HG02678 (cell line): Measurements from ENCODE around the gene HOPX.
"Not testable (repeated sequence)": the region's sequence is repeated elsewhere in the genome, so short reads cannot be mapped to it uniquely, and the experiment has no call there.

Source experiments
- ATAC-seq: cut with Tn5 transposase; IDR thresholded peaks from one replicate; pipeline ENCODE4 v1.9.1; 2021; ENCODE audit warnings: mild to moderate bottlenecking, moderate library complexity; ENCODE audit not compliant: unreplicated experiment

The HOPX gene

GRCh38 chr4:56655627-56656345 is 25.3 kb downstream of the HOPX start:
- no peak for ATAC-seq

GRCh38 chr4:56655209-56655626 is 25.9 kb downstream of the HOPX start:
- ATAC-seq = no peak

GRCh38 chr4:56654238-56654632 is 26.9 kb downstream of the HOPX start:
- ATAC-seq = no peak

GRCh38 chr4:56653461-56654237 is 27.4 kb downstream of the HOPX start:
- no peak for ATAC-seq

- ATAC-seq = no peak
Observed at GRCh38 chr4:56652196-56652595, 28.9 kb downstream of the HOPX start.

- no peak for ATAC-seq
Observed at GRCh38 chr4:56651056-56651350, 30.1 kb downstream of the HOPX start.

- no peak for ATAC-seq
Observed at GRCh38 chr4:56650262-56651055, 30.6 kb downstream of the HOPX start.

- no peak for ATAC-seq
Observed at GRCh38 chr4:56649445-56650261, 31.4 kb downstream of the HOPX start.

GRCh38 chr4:56648824-56649151 is 32.3 kb downstream of the HOPX start:
- no peak for ATAC-seq

GRCh38 chr4:56648021-56648823 is 32.9 kb downstream of the HOPX start:
- ATAC-seq = no peak

GRCh38 chr4:56646341-56646740 is 34.8 kb downstream of the HOPX start:
- no peak for ATAC-seq

GRCh38 chr4:56643596-56643995 is 37.5 kb downstream of the HOPX start:
- no peak for ATAC-seq

- ATAC-seq = no peak
Observed at GRCh38 chr4:56641494-56642051, 39.5 kb downstream of the HOPX start.

- no peak for ATAC-seq
Observed at GRCh38 chr4:56640621-56641493, 40.2 kb downstream of the HOPX start.

GRCh38 chr4:56637791-56638190 is 43.3 kb downstream of the HOPX start:
- no peak for ATAC-seq

- no peak for ATAC-seq
Observed at GRCh38 chr4:56637154-56637553, 43.9 kb downstream of the HOPX start.

GRCh38 chr4:56634954-56635353 is 46.1 kb downstream of the HOPX start:
- not testable (repeated sequence) for ATAC-seq

- ATAC-seq = no peak
Observed at GRCh38 chr4:56633486-56633885, 47.6 kb downstream of the HOPX start.
